Activated CD8-positive, alpha-beta T cell treated with anti-CD3 and anti-CD28 coated beads for 36 hours (primary cell): ENCODE data around the gene LRP2BP. TPM values are rescaled to one million over a fixed set of nuclear protein-coding genes. Genes with fewer than 3 reads are reported as not detected.

Source experiments
- ATAC-seq: fragments of 200-7000 bp; cut with Tn5 transposase; one replicate; pipeline ENCODE4 v1.10.0; 2021; ENCODE audit warnings: mild to moderate bottlenecking, moderate library complexity
- CTCF ChIA-PET: fragments of 350-600 bp; sonication (Branson Sonifier 250); formaldehyde crosslinking; loops from one replicate; lab custom pipeline; 2021; ENCODE audit warnings: antibody characterized with exemption; lab: Charles Lee
- POLR2A ChIA-PET: fragments of 350-600 bp; sonication (Branson Sonifier 250); formaldehyde crosslinking; loops from one replicate; lab custom pipeline; 2021; ENCODE audit warnings: antibody characterized with exemption; lab: Charles Lee
- DNase-seq: peaks from one replicate; pipeline ENCODE4 v3.0.0-alpha.2; 2020
- H3K27ac Mint-ChIP-seq: one replicate; pipeline ENCODE4 v1.8.0; 2021; ENCODE audit warnings: mild to moderate bottlenecking, mixed read lengths
- H3K27me3 Mint-ChIP-seq: one replicate; pipeline ENCODE4 v1.8.0; 2021; ENCODE audit warnings: mixed read lengths
- H3K36me3 Mint-ChIP-seq: one replicate; pipeline ENCODE4 v1.8.0; 2021; ENCODE audit warnings: low read depth, mixed read lengths
- H3K4me1 Mint-ChIP-seq: one replicate; pipeline ENCODE4 v1.8.0; 2021; ENCODE audit warnings: low read depth, mixed read lengths
- H3K4me3 Mint-ChIP-seq: one replicate; pipeline ENCODE4 v1.8.0; 2021; ENCODE audit warnings: mild to moderate bottlenecking, moderate library complexity, mixed read lengths
- H3K9me3 Mint-ChIP-seq: one replicate; pipeline ENCODE4 v1.8.0; 2021; ENCODE audit warnings: mixed read lengths
- CTCF ChIP-seq: fragments of 200-600 bp; IDR thresholded peaks from one replicate; pipeline ENCODE4 v1.8.0; 2022; ENCODE audit warnings: antibody characterized with exemption, mild to moderate bottlenecking
- intact Hi-C: fragments of 100-400 bp; cut with micrococcal nuclease; formaldehyde crosslinking; loops from one replicate; pipeline ENCODE4 v1.10.0; 2022
- total RNA-seq, 2 experiments: library from RNA; stranded (reverse); gene quantifications; one replicate each; pipeline ENCODE4 v1.2.3, GENCODE V29; 2021

LRP2BP gene
- total RNA-seq, 2 experiments from 2014 or later = 1.1 to 1.2 TPM

GRCh38 chr4:185405296-185405999, 9.7 kb upstream of the LRP2BP start:
- intact Hi-C loops = no loop called here
- H3K27ac Mint-ChIP-seq = no peak overlapping the region
- no peak for ATAC-seq
- H3K4me3 Mint-ChIP-seq = no peak overlapping the region
- ChIA-PET POLR2A (interaction anchor here (1.6 kb wide), 1 partner anchor 10 kb away, joined by 4 read pairs; the partner anchor contains the start of gene LRP2BP), CTCF (interaction anchor here (0.6 to 1.5 kb wide), 2 partner anchors 220 to 832 kb away, joined by 3 to 4 read pairs; no protein-coding TSS in a partner anchor)
- TF ChIP-seq CTCF = no peak
- H3K36me3 Mint-ChIP-seq = peaks cover 30% of the 10 kb centered on the region
- DNase-seq = no peak
- no peaks in the 10 kb centered on the region for H3K9me3 Mint-ChIP-seq
- H3K4me1 Mint-ChIP-seq = peaks cover 7% of the 10 kb centered on the region
- H3K27me3 Mint-ChIP-seq = no peaks in the 10 kb centered on the region

- no peak overlapping the region for H3K4me3 Mint-ChIP-seq
- intact Hi-C loops = no loop called here
- H3K9me3 Mint-ChIP-seq = no peaks in the 10 kb centered on the region
- DNase-seq (no peak), ATAC-seq (no peak)
- peaks cover 37% of the 10 kb centered on the region for H3K36me3 Mint-ChIP-seq
- POLR2A ChIA-PET = interaction anchor here (0.6 kb wide), 1 partner anchor 1061 kb away, joined by 3 read pairs; no protein-coding TSS in a partner anchor
- no peaks in the 10 kb centered on the region for H3K27me3 Mint-ChIP-seq
- H3K27ac Mint-ChIP-seq = no peak overlapping the region
- TF ChIP-seq CTCF = no peak
- CTCF ChIA-PET = no interaction called here
- peaks cover 13% of the 10 kb centered on the region for H3K4me1 Mint-ChIP-seq
Measured at GRCh38 chr4:185404031-185404430, 8.3 kb upstream of the LRP2BP start.

GRCh38 chr4:185399466-185399865, 3.7 kb upstream of the LRP2BP start:
- CTCF ChIA-PET = interaction anchor here (2.1 kb wide), 1 partner anchor 26 kb away, joined by 7 read pairs; the partner anchor contains the start of gene UFSP2
- H3K4me1 Mint-ChIP-seq = peaks cover 33% of the 10 kb centered on the region
- no peak for DNase-seq
- no peak for ATAC-seq
- H3K4me3 Mint-ChIP-seq = no peak overlapping the region
- peaks cover 52% of the 10 kb centered on the region for H3K36me3 Mint-ChIP-seq
- POLR2A ChIA-PET = no interaction called here
- intact Hi-C loops = loop anchor here (10.0 kb wide), 1 partner anchor 195 kb away; the partner anchor contains the start of genes CFAP97 and SNX25
- H3K27ac Mint-ChIP-seq = no peak overlapping the region
- no peaks in the 10 kb centered on the region for H3K9me3 Mint-ChIP-seq
- no peak for TF ChIP-seq CTCF
- H3K27me3 Mint-ChIP-seq = no peaks in the 10 kb centered on the region

GRCh38 chr4:185398618-185399017, 2.9 kb upstream of the LRP2BP start:
- peak overlapping the region; percentile 94 for H3K4me3 Mint-ChIP-seq
- H3K27ac Mint-ChIP-seq = no peak overlapping the region
- no peak for TF ChIP-seq CTCF
- POLR2A ChIA-PET = interaction anchor here (0.6 kb wide), 1 partner anchor 17 kb away, joined by 3 read pairs; no protein-coding TSS in a partner anchor
- ATAC-seq (no peak), DNase-seq (no peak)
- no peaks in the 10 kb centered on the region for H3K9me3 Mint-ChIP-seq
- H3K4me1 Mint-ChIP-seq = peaks cover 39% of the 10 kb centered on the region
- no peaks in the 10 kb centered on the region for H3K27me3 Mint-ChIP-seq
- intact Hi-C loops = loop anchor here (10.0 kb wide), 1 partner anchor 194 kb away; the partner anchor contains the start of genes CFAP97 and SNX25
- CTCF ChIA-PET = interaction anchor here (2.1 kb wide), 1 partner anchor 27 kb away, joined by 7 read pairs; the partner anchor contains the start of gene UFSP2
- peaks cover 57% of the 10 kb centered on the region for H3K36me3 Mint-ChIP-seq
